Peyer's patch (tissue), 4 donors: ENCODE results near the gene PATJ.

ENCODE experiments used
- CTCF ChIP-seq, 6 experiments: fragments of 450-650 bp in 4 of 6; fragments of 200-600 bp in 2 of 6; sonication (generic) in 1 of 6; IDR thresholded peaks; one replicate each; pipeline ENCODE4 v1.5.1; 2017 to 2019; ENCODE audit warnings: antibody characterized with exemption in 6 of 6, mild to moderate bottlenecking in 3 of 6, moderate library complexity in 1 of 6
- POLR2A ChIP-seq, 2 donors: fragments of 450-650 bp; IDR thresholded peaks; one replicate each; pipeline ENCODE4 v1.5.1; 2017; ENCODE audit warnings: antibody characterized with exemption in 2 of 2, mild to moderate bottlenecking in 2 of 2, moderate library complexity in 2 of 2

- TF ChIP-seq CTCF (IDR thresholded peaks at IDR 0.05) (no peak), POLR2A (IDR thresholded peaks at IDR 0.05) (no peak)
Measured at GRCh38 chr1:62050165-62050564, 307.9 kb downstream of the PATJ start.
